Lower leg skin (tissue), 3 donors: ENCODE measurements around the gene TAGLN3.

Experiments used
- POLR2A ChIP-seq, 2 donors: fragments of 450-650 bp; IDR thresholded peaks; one replicate each; pipeline ENCODE4 v1.6.1; 2016 to 2017; ENCODE audit warnings: antibody characterized with exemption in 2 of 2, mild to moderate bottlenecking in 1 of 2, moderate library complexity in 1 of 2
- TF ChIP-seq, protein P1 (sequence below), 3 donors: fragments of 450-650 bp; IDR thresholded peaks; one replicate each; pipeline ENCODE4 v1.5.1; 2016; ENCODE audit warnings: antibody characterized with exemption in 3 of 3, mild to moderate bottlenecking in 3 of 3, moderate library complexity in 2 of 3

- TF ChIP-seq, protein P1, sequence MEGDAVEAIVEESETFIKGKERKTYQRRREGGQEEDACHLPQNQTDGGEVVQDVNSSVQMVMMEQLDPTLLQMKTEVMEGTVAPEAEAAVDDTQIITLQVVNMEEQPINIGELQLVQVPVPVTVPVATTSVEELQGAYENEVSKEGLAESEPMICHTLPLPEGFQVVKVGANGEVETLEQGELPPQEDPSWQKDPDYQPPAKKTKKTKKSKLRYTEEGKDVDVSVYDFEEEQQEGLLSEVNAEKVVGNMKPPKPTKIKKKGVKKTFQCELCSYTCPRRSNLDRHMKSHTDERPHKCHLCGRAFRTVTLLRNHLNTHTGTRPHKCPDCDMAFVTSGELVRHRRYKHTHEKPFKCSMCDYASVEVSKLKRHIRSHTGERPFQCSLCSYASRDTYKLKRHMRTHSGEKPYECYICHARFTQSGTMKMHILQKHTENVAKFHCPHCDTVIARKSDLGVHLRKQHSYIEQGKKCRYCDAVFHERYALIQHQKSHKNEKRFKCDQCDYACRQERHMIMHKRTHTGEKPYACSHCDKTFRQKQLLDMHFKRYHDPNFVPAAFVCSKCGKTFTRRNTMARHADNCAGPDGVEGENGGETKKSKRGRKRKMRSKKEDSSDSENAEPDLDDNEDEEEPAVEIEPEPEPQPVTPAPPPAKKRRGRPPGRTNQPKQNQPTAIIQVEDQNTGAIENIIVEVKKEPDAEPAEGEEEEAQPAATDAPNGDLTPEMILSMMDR (IDR thresholded peaks at IDR 0.05), result no peak
- no peak for TF ChIP-seq POLR2A (IDR thresholded peaks at IDR 0.05)
Observed at GRCh38 chr3:111979434-111980038, 19.2 kb upstream of the TAGLN3 start.
